ENCODE data around the gene EPB41L2. TPM values are rescaled to one million over a fixed set of nuclear protein-coding genes. Genes with fewer than 3 reads are reported as not detected.

EPB41L2 gene
- total RNA-seq, 1 experiment from 2014 or later, result 91.7 TPM

- TF ChIP-seq, protein P1, sequence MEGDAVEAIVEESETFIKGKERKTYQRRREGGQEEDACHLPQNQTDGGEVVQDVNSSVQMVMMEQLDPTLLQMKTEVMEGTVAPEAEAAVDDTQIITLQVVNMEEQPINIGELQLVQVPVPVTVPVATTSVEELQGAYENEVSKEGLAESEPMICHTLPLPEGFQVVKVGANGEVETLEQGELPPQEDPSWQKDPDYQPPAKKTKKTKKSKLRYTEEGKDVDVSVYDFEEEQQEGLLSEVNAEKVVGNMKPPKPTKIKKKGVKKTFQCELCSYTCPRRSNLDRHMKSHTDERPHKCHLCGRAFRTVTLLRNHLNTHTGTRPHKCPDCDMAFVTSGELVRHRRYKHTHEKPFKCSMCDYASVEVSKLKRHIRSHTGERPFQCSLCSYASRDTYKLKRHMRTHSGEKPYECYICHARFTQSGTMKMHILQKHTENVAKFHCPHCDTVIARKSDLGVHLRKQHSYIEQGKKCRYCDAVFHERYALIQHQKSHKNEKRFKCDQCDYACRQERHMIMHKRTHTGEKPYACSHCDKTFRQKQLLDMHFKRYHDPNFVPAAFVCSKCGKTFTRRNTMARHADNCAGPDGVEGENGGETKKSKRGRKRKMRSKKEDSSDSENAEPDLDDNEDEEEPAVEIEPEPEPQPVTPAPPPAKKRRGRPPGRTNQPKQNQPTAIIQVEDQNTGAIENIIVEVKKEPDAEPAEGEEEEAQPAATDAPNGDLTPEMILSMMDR (IDR thresholded peaks at IDR 0.05; ENCODE audit: insufficient read depth in 1 of 2, low read depth in 1 of 2, low read length in 1 of 2, severe bottlenecking in 1 of 2, unreplicated experiment in 1 of 2), result no peak
- DNase-seq, result no peak
- Mint-ChIP-seq H3K27ac (ENCODE audit: unreplicated experiment) (no peak overlapping the region), H3K4me3 (ENCODE audit: unreplicated experiment) (no peak overlapping the region), H3K4me1 (ENCODE audit: low read depth, unreplicated experiment) (peaks cover 13% of the 10 kb centered on the region), H3K9me3 (ENCODE audit: unreplicated experiment) (no peaks in the 10 kb centered on the region), H3K36me3 (ENCODE audit: insufficient read depth, unreplicated experiment) (peaks cover 20% of the 10 kb centered on the region), H3K27me3 (ENCODE audit: insufficient read depth, unreplicated experiment) (no peaks in the 10 kb centered on the region)
- Histone ChIP-seq H3K9me3 (peaks cover under 1% of the 10 kb centered on the region; the same call in 1 of the 2 replicates), H3K27me3 (replicated peaks; ENCODE audit: control insufficient read depth, insufficient read depth, low read length) (no peaks in the 10 kb centered on the region), H3K36me3 (ENCODE audit: control insufficient read depth, insufficient read depth, low read length) (no peaks in the 10 kb centered on the region; the same call in 1 of the 2 replicates), H3K4me3 (ENCODE audit: low read depth, low read length) (no peak overlapping the region), H3K4me1 (no peaks in the 10 kb centered on the region)
- intact Hi-C loops (cut with micrococcal nuclease; ENCODE audit: unreplicated experiment), result loop anchor here (10.0 kb wide), 1 partner anchor 742 kb away; the partner anchor contains the start of gene MED23
- ChIA-PET CTCF (interaction anchor here (1.1 kb wide), 1 partner anchor 176 kb away, joined by 3 read pairs; no protein-coding TSS in a partner anchor), POLR2A (no interaction called here)
- no TSS peak for BruUV-seq (replicated peaks)
These were observed 180.7 kb downstream of the EPB41L2 start for GRCh38 chr6:130882370-130882769.

GRCh38 chr6:130879826-130880225 is 183.2 kb downstream of the EPB41L2 start:
- no peaks in the 10 kb centered on the region for H3K27me3 Mint-ChIP-seq (ENCODE audit: insufficient read depth, unreplicated experiment)
- H3K4me1 Mint-ChIP-seq (ENCODE audit: low read depth, unreplicated experiment), result peaks cover 6% of the 10 kb centered on the region
- no peaks in the 10 kb centered on the region for H3K4me1 ChIP-seq
- TF ChIP-seq, protein P1 (IDR thresholded peaks at IDR 0.05; ENCODE audit: insufficient read depth in 1 of 2, low read depth in 1 of 2, low read length in 1 of 2, severe bottlenecking in 1 of 2, unreplicated experiment in 1 of 2), result no peak
- H3K36me3 ChIP-seq (ENCODE audit: control insufficient read depth, insufficient read depth, low read length), result no peaks in the 10 kb centered on the region; the same call in 1 of the 2 replicates
- POLR2A ChIA-PET, result no interaction called here
- no peak for DNase-seq
- H3K27me3 ChIP-seq (replicated peaks; ENCODE audit: control insufficient read depth, insufficient read depth, low read length), result no peaks in the 10 kb centered on the region
- peaks cover 3% of the 10 kb centered on the region; the same call in 1 of the 2 replicates for H3K9me3 ChIP-seq
- no peaks in the 10 kb centered on the region for H3K9me3 Mint-ChIP-seq (ENCODE audit: unreplicated experiment)
- no peak overlapping the region for H3K4me3 ChIP-seq (ENCODE audit: low read depth, low read length)
- intact Hi-C loops (cut with micrococcal nuclease; ENCODE audit: unreplicated experiment), result loop anchor here (10.0 kb wide), 1 partner anchor 745 kb away; the partner anchor contains the start of gene MED23
- H3K4me3 Mint-ChIP-seq (ENCODE audit: unreplicated experiment), result no peak overlapping the region
- no peak overlapping the region for H3K27ac Mint-ChIP-seq (ENCODE audit: unreplicated experiment)
- BruUV-seq (replicated peaks), result no TSS peak
- H3K36me3 Mint-ChIP-seq (ENCODE audit: insufficient read depth, unreplicated experiment), result peaks cover 24% of the 10 kb centered on the region
- CTCF ChIA-PET, result no interaction called here

- H3K27me3 ChIP-seq (replicated peaks; ENCODE audit: control insufficient read depth, insufficient read depth, low read length), result no peaks in the 10 kb centered on the region
- no peak for DNase-seq
- Mint-ChIP-seq H3K4me3 (ENCODE audit: unreplicated experiment) (no peak overlapping the region), H3K27ac (ENCODE audit: unreplicated experiment) (no peak overlapping the region), H3K36me3 (ENCODE audit: insufficient read depth, unreplicated experiment) (peaks cover 25% of the 10 kb centered on the region), H3K4me1 (ENCODE audit: low read depth, unreplicated experiment) (peaks cover 10% of the 10 kb centered on the region), H3K9me3 (ENCODE audit: unreplicated experiment) (no peaks in the 10 kb centered on the region), H3K27me3 (ENCODE audit: insufficient read depth, unreplicated experiment) (no peaks in the 10 kb centered on the region)
- H3K4me1 ChIP-seq, result no peaks in the 10 kb centered on the region
- ChIA-PET POLR2A (no interaction called here), CTCF (no interaction called here)
- TF ChIP-seq, protein P1 (IDR thresholded peaks at IDR 0.05; ENCODE audit: insufficient read depth in 1 of 2, low read depth in 1 of 2, low read length in 1 of 2, severe bottlenecking in 1 of 2, unreplicated experiment in 1 of 2), result no peak
- BruUV-seq (replicated peaks), result no TSS peak
- H3K9me3 ChIP-seq, result peaks cover 3% of the 10 kb centered on the region; the same call in 1 of the 2 replicates
- no peaks in the 10 kb centered on the region for H3K36me3 ChIP-seq (ENCODE audit: control insufficient read depth, insufficient read depth, low read length)
- intact Hi-C loops (cut with micrococcal nuclease; ENCODE audit: unreplicated experiment), result no loop called here
- no peak overlapping the region for H3K4me3 ChIP-seq (ENCODE audit: low read depth, low read length)
These were observed 189.3 kb downstream of the EPB41L2 start for GRCh38 chr6:130873746-130874145.

Measured in Caco-2 (cell line).